Measurements from ENCODE around the gene KAZN.

The KAZN gene

DNA sequence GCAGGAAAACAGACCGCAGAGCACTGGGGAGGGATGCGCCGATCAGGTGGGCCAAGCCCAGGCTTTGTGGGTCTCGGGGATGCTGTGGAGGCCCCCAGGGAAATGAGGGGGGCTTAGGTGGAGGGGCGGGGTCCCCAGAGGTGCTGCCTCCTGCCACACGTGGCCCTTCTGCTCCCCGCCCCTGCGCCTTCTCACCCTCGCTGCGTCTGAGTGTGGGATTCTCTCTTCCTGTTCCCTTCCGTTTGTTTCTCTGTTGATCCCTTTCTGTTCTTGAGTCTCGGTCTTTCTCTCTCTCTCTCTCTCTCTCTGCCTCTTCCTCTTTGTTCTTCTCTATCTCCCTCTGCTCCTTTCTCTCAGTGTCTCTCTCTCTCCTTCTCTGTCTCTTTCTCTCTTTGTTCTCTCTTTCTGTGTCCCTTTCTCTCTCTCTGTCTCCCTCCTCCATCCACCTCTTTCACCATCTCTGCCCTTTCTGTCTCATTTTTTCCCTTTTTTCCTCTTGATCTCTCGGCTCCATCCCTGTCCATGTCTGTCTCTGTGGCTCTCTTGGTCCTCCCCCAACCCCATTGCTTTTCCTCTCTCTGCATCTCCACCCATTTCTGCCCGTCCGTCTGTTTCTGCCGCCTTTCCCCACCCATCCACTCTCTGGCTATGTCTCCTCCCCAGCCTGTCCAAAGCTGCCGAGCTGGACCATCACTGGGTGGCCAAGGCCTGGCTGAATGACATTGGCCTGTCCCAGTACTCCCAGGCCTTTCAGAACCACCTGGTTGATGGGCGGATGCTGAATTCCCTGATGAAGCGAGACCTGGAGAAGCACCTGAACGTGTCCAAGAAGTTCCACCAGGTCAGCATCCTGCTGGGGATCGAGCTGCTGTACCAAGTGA lies 502.6 kb downstream of the KAZN start:
- no peak overlapping the region for H3K4me3 Mint-ChIP-seq
- no peak for DNase-seq
- TF ChIP-seq, protein P1, sequence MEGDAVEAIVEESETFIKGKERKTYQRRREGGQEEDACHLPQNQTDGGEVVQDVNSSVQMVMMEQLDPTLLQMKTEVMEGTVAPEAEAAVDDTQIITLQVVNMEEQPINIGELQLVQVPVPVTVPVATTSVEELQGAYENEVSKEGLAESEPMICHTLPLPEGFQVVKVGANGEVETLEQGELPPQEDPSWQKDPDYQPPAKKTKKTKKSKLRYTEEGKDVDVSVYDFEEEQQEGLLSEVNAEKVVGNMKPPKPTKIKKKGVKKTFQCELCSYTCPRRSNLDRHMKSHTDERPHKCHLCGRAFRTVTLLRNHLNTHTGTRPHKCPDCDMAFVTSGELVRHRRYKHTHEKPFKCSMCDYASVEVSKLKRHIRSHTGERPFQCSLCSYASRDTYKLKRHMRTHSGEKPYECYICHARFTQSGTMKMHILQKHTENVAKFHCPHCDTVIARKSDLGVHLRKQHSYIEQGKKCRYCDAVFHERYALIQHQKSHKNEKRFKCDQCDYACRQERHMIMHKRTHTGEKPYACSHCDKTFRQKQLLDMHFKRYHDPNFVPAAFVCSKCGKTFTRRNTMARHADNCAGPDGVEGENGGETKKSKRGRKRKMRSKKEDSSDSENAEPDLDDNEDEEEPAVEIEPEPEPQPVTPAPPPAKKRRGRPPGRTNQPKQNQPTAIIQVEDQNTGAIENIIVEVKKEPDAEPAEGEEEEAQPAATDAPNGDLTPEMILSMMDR (IDR thresholded peaks at IDR 0.05): no peak
- H3K9me3 Mint-ChIP-seq: peaks cover 13% of the 10 kb centered on the region
- no peak overlapping the region for H3K27ac Mint-ChIP-seq
- peaks cover 42% of the 10 kb centered on the region for H3K27me3 Mint-ChIP-seq (ENCODE audit: low read depth, poor library complexity)
- H3K4me1 Mint-ChIP-seq: peaks cover 31% of the 10 kb centered on the region
- H3K36me3 Mint-ChIP-seq (ENCODE audit: low read depth): no peaks in the 10 kb centered on the region

DNA sequence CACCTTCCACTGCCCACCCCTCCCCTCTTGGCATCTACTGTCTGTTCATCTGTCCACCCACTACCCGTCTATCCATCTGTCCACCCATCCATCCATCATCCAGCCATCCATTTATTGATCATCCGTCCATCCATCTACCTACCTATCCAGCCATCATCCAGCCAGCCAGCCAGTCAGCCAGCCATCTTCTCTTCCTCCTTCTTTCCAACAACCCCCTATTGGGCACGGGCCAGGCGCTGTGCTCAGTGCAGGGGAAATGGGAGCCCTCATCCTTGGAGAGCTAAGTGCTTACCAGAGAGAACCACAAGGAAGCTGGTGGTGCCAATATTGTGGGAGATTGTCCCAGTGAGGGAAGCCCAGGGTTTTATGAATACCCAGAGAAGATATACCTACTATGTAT lies 503.3 kb downstream of the KAZN start:
- Mint-ChIP-seq H3K4me1 (peaks cover 30% of the 10 kb centered on the region), H3K4me3 (no peak overlapping the region), H3K27me3 (ENCODE audit: low read depth, poor library complexity) (peaks cover 44% of the 10 kb centered on the region), H3K27ac (no peak overlapping the region), H3K9me3 (peaks cover 13% of the 10 kb centered on the region), H3K36me3 (ENCODE audit: low read depth) (no peaks in the 10 kb centered on the region)
- TF ChIP-seq, protein P1 (IDR thresholded peaks at IDR 0.05): no peak
- no peak for DNase-seq

DNA sequence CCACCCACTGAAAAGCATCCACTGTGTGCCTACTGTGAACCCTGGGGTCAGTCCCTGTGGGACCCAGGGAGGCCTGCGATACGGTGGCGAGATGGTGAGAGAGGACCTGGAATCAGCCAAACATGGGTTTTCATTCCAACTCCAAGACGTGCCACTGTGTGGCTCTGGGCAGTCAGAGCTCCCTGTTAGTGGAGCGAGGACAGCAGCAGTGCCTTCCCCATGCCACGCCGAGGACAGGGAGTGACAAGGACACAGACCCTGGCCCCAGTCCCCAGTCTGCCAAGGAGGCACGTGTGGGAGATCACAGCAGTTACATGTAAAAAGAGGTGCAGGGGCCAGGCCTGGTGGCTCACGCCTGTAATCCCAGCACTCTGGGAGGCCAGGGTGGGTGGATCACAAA lies 504.2 kb downstream of the KAZN start:
- peaks cover 13% of the 10 kb centered on the region for H3K9me3 Mint-ChIP-seq
- H3K36me3 Mint-ChIP-seq (ENCODE audit: low read depth): no peaks in the 10 kb centered on the region
- no peak overlapping the region for H3K27ac Mint-ChIP-seq
- no peak for DNase-seq
- H3K27me3 Mint-ChIP-seq (ENCODE audit: low read depth, poor library complexity): peaks cover 49% of the 10 kb centered on the region
- H3K4me3 Mint-ChIP-seq: no peak overlapping the region
- peaks cover 30% of the 10 kb centered on the region for H3K4me1 Mint-ChIP-seq
- TF ChIP-seq, protein P1 (IDR thresholded peaks at IDR 0.05): no peak

DNA sequence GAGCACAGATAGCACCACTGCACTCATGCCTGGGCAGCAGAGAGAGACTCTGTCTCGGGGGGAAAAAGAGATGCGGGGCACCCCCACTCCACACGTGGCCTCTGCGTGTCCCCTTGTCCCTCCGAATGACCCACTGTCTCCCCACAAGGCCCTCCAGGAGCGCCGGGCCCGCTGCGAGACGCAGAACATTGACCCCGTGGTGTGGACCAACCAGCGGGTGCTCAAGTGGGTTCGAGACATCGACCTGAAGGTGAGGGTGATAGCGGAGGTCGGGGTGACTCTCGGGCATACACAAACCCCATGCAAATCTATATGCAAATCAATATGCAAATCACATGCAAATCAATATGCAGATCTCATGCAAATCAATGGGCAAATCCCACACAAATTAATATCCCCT lies 504.7 kb downstream of the KAZN start:
- no peak for DNase-seq
- Mint-ChIP-seq H3K9me3 (peaks cover 13% of the 10 kb centered on the region), H3K36me3 (ENCODE audit: low read depth) (no peaks in the 10 kb centered on the region), H3K4me3 (no peak overlapping the region), H3K4me1 (peaks cover 29% of the 10 kb centered on the region), H3K27me3 (ENCODE audit: low read depth, poor library complexity) (peaks cover 50% of the 10 kb centered on the region), H3K27ac (no peak overlapping the region)
- TF ChIP-seq, protein P1 (IDR thresholded peaks at IDR 0.05): no peak

DNA sequence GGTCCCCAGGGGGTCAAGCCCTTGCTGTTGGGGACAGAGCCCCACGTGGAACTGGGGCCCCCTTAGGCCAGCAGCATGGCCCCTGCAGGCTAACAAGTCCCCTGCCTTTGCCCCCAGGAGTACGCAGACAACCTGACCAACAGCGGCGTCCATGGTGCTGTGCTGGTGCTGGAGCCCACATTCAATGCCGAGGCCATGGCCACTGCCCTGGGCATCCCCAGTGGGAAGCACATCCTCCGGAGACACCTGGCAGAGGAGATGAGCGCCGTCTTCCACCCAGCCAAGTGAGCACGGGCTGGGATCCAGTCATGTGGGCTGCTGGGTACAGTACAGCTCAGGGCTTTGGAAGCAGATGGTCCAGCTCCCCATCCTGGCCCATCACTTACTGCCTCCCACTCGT lies 505.4 kb downstream of the KAZN start:
- Mint-ChIP-seq H3K9me3 (peaks cover 13% of the 10 kb centered on the region), H3K4me1 (peaks cover 27% of the 10 kb centered on the region), H3K36me3 (ENCODE audit: low read depth) (no peaks in the 10 kb centered on the region), H3K27me3 (ENCODE audit: low read depth, poor library complexity) (peaks cover 48% of the 10 kb centered on the region), H3K4me3 (no peak overlapping the region), H3K27ac (no peak overlapping the region)
- TF ChIP-seq, protein P1 (IDR thresholded peaks at IDR 0.05): no peak
- no peak for DNase-seq

DNA sequence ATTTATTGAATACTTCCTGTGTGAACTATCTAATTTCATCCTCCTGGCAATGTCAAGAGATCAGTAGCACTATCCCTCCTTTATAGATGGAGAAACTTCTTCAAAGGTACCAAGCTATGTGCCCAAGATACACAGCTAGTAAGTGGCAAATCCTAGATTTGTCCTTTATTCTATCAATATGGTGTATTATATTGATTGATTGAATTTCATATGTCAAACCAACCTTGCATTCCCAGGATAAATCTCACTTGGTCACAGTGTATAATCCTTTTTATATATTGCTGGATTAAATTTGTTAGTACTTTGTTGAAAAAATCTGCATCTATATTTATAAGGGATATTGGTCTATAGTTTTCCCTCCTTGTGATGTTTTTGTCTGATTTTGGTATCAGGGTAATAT lies 506.3 kb downstream of the KAZN start:
- TF ChIP-seq, protein P1 (IDR thresholded peaks at IDR 0.05): no peak
- peaks cover 18% of the 10 kb centered on the region for H3K4me1 Mint-ChIP-seq
- no peak overlapping the region for H3K27ac Mint-ChIP-seq
- H3K36me3 Mint-ChIP-seq (ENCODE audit: low read depth): no peaks in the 10 kb centered on the region
- H3K9me3 Mint-ChIP-seq: peaks cover 13% of the 10 kb centered on the region
- peaks cover 42% of the 10 kb centered on the region for H3K27me3 Mint-ChIP-seq (ENCODE audit: low read depth, poor library complexity)
- H3K4me3 Mint-ChIP-seq: no peak overlapping the region
- DNase-seq: no peak

Data from nephron progenitor cell (in vitro differentiated cells).